Esophagus muscularis mucosa (tissue), 4 donors: Measurements from ENCODE around the gene B3GLCT. TPM values are rescaled to one million over a fixed set of nuclear protein-coding genes. Genes with fewer than 3 reads are reported as not detected.

ENCODE experiments used
- DNase-seq: peaks from one replicate; pipeline ENCODE4 v3.0.0-alpha.2; 2017; ENCODE audit errors: extremely low spot score
- H3K27ac ChIP-seq, 4 donors: fragments of 200-600 bp; sonication (generic); replicated peaks in 1 of 4; 1 replicate in 3 of 4; 2 replicates in 1 of 4; pipeline ENCODE4 v1.5.1; 2016 to 2019; ENCODE audit warnings: mild to moderate bottlenecking in 1 of 4
- H3K27me3 ChIP-seq, 4 donors: fragments of 200-600 bp; sonication (generic); one replicate each; pipeline versions ENCODE4 v1.5.1 to v1.6.0; 2016 to 2019
- H3K36me3 ChIP-seq, 4 donors: fragments of 200-600 bp; sonication (generic); one replicate each; pipeline ENCODE4 v1.5.1; 2016 to 2019
- H3K4me1 ChIP-seq, 4 donors: fragments of 200-600 bp; sonication (generic); one replicate each; pipeline ENCODE4 v1.5.1; 2016 to 2019
- H3K4me3 ChIP-seq, 4 donors: fragments of 200-600 bp; sonication (generic); 1 replicate in 2 of 4; 2 replicates in 2 of 4; pipeline ENCODE4 v1.5.1; 2016 to 2019; ENCODE audit warnings: mild to moderate bottlenecking in 4 of 4, moderate library complexity in 1 of 4
- H3K9me3 ChIP-seq, 4 donors: fragments of 200-600 bp; sonication (generic); 1 replicate in 3 of 4; 2 replicates in 1 of 4; pipeline ENCODE4 v1.5.1; 2016 to 2019
- CTCF ChIP-seq, 3 experiments: fragments of 200-600 bp in 2 of 3; fragments of 450-650 bp in 1 of 3; sonication (generic) in 2 of 3; IDR thresholded peaks; one replicate each; pipeline ENCODE4 v1.5.1; 2017 to 2019; ENCODE audit warnings: antibody characterized with exemption in 3 of 3, mild to moderate bottlenecking in 2 of 3, moderate library complexity in 1 of 3
- EP300 ChIP-seq: sonication (generic); formaldehyde crosslinking; IDR thresholded peaks from one replicate; pipeline ENCODE4 v1.6.1; 2017; ENCODE audit warnings: antibody characterized with exemption
- POLR2A ChIP-seq: fragments of 450-650 bp; IDR thresholded peaks from one replicate; pipeline ENCODE4 v1.6.1; 2017; ENCODE audit warnings: antibody characterized with exemption, moderate library complexity, mild to moderate bottlenecking, low read depth
- POLR2AphosphoS5 ChIP-seq, 2 donors: sonication (generic); formaldehyde crosslinking; IDR thresholded peaks; one replicate each; pipeline ENCODE4 v1.6.1; 2017; ENCODE audit warnings: antibody characterized with exemption in 2 of 2
- WGBS: methylation state at CpG from one replicate; pipeline ENCODE4 v1.1.5; 2018; 5-methylcytosine and 5-hydroxymethylcytosine counted together
- intact Hi-C: fragments of 100-400 bp; cut with DNase I; formaldehyde crosslinking; loops from one replicate; pipeline ENCODE4 v1.15.1; 2023
- total RNA-seq, 4 donors: library from RNA; depleted of rRNA; stranded (reverse); fragments of >200 nt; gene quantifications; one replicate each; pipeline versions ENCODE4 v1.1.0 to v1.2.1, GENCODE V29; 2016

The B3GLCT gene
- total RNA-seq, 4 donors from 2014 or later, result 5.2 to 8.8 (median 5.6) TPM

- Histone ChIP-seq H3K36me3 (peaks cover 0 to 4% (median 0%) of the 10 kb centered on the region in 4 donors), H3K4me1 (peaks cover 0 to 5% (median 0%) of the 10 kb centered on the region in 4 donors), H3K27me3 (no peaks in the 10 kb centered on the region), H3K27ac (peak overlapping the region in 1 of 4 donors; percentile 7), H3K9me3 (no peaks in the 10 kb centered on the region), H3K4me3 (no peak overlapping the region)
- DNase-seq, result no peak
- intact Hi-C loops, result no loop called here
- TF ChIP-seq CTCF (IDR thresholded peaks at IDR 0.05) (no peak), POLR2A (no peak), EP300 (no peak), POLR2AphosphoS5 (IDR thresholded peaks at IDR 0.05) (no peak)
- WGBS, result 76% methylated on average over 2 of the region's 2 CpGs
Observed at GRCh38 chr13:31242367-31242766, 42.6 kb downstream of the B3GLCT start.

- Histone ChIP-seq H3K27ac (peak overlapping the region in 1 of 4 donors; percentile 7), H3K9me3 (no peaks in the 10 kb centered on the region), H3K27me3 (no peaks in the 10 kb centered on the region), H3K4me1 (peaks cover 0 to 5% (median 0%) of the 10 kb centered on the region in 4 donors), H3K36me3 (peaks cover 0 to 6% (median under 1%) of the 10 kb centered on the region in 4 donors), H3K4me3 (no peak overlapping the region)
- 53% methylated on average over 1 of the region's 1 CpG for WGBS
- no peak for DNase-seq
- TF ChIP-seq POLR2A (no peak), EP300 (no peak), CTCF (IDR thresholded peaks at IDR 0.05) (no peak), POLR2AphosphoS5 (IDR thresholded peaks at IDR 0.05) (no peak)
- intact Hi-C loops, result no loop called here
Observed at GRCh38 chr13:31242916-31243315, 43.1 kb downstream of the B3GLCT start.

DNA sequence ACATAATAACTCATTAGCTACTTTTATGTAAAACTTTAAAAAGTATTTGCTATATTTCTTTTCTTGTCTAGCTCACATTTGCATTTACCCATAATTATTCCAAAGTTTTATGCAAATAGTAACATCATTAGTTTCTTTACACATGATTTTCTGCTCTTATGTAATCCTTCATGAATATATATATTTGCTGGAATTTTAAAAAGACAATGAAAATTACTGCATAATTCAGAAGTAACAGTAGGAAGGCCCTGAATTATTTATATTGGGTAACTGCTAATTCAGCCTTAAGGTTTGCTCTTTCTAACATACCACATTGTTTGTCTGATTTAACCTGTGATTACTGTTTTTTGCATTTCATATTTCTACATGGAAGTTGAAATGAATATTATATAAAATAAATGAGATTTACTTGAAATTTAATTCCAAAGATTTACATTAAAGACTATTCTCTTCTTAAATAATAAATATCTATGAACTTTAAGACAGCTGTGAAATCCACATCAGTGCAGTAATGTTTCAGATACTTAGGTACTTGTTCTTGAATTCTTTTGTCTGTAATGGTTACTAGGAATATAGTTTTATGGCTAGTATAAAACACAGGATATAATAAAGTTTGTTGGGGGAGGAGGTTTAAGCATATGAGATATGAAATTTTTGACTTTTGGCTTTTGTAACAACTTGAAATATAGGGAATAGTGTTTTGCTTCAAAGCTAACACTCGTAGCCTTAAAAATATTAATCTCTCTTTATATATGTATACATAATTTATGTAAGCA, 46.0 kb downstream of the B3GLCT start:
- no peak for DNase-seq
- 96% methylated on average over 1 of the region's 1 CpG for WGBS
- TF ChIP-seq POLR2A (no peak), POLR2AphosphoS5 (IDR thresholded peaks at IDR 0.05) (no peak), CTCF (IDR thresholded peaks at IDR 0.05) (no peak), EP300 (no peak)
- Histone ChIP-seq H3K4me3 (no peak overlapping the region), H3K27ac (no peak overlapping the region), H3K27me3 (no peaks in the 10 kb centered on the region), H3K4me1 (peaks cover 0 to 6% (median 5%) of the 10 kb centered on the region in 4 donors), H3K36me3 (peaks cover 0 to 10% (median 3%) of the 10 kb centered on the region in 4 donors), H3K9me3 (no peaks in the 10 kb centered on the region)
- intact Hi-C loops, result no loop called here

DNA sequence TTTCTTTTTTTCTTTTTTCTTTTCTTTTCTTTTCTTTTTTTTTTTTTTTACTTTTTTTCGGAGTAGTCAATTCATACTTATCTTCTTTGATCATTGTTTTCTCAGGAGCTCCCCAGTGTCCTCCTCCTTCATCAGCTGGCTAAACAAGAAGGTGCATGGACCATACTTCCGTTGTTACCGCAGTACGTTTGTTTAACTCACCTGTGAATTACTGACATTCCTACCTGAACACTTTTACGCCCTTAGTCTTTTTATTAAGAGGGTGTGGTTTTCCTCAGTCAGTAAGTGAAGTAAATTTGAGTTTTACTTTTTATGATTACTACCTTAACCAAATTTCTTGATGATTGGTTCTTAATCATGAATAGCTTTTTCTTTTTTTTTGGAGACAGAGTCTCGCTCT, 47.1 kb downstream of the B3GLCT start:
- DNase-seq, result no peak
- Histone ChIP-seq H3K4me3 (no peak overlapping the region), H3K9me3 (no peaks in the 10 kb centered on the region), H3K27me3 (no peaks in the 10 kb centered on the region), H3K36me3 (peaks cover 0 to 21% (median 3%) of the 10 kb centered on the region in 4 donors), H3K27ac (no peak overlapping the region), H3K4me1 (peaks cover 0 to 6% (median 5%) of the 10 kb centered on the region in 4 donors)
- TF ChIP-seq POLR2AphosphoS5 (IDR thresholded peaks at IDR 0.05) (no peak), POLR2A (no peak), CTCF (IDR thresholded peaks at IDR 0.05) (no peak), EP300 (no peak)
- WGBS, result 82% methylated on average over 6 of the region's 6 CpGs
- intact Hi-C loops, result no loop called here
